NT2/D1 (cell line): Measurements from ENCODE around the gene DNAJB8.

Experiments
- SUZ12 ChIP-seq: IDR thresholded peaks from 2 replicates; pipeline ENCODE4 v1.6.1; 2011; ENCODE audit not compliant: insufficient read length, insufficient read depth; ENCODE audit errors: extremely low read depth
- YY1 ChIP-seq: IDR thresholded peaks from 2 replicates; pipeline ENCODE4 v1.6.1; 2011; ENCODE audit not compliant: insufficient read length, insufficient read depth
- ZNF274 ChIP-seq: IDR thresholded peaks from 2 replicates; pipeline ENCODE4 v1.6.1; 2011; ENCODE audit warnings: mild to moderate bottlenecking, low read depth, low read length

GRCh38 chr3:128436214-128436613 is 30.5 kb downstream of the DNAJB8 start:
- TF ChIP-seq YY1 (no peak), ZNF274 (no peak), SUZ12 (no peak)
